Fibroblast of villous mesenchyme (primary cell): ENCODE data around the gene P2RX3. TPM values are rescaled to one million over a fixed set of nuclear protein-coding genes. Genes with fewer than 3 reads are reported as not detected.
"Not testable (repeated sequence)": the region's sequence is repeated elsewhere in the genome, so short reads cannot be mapped to it uniquely, and the experiment has no call there.

Experiments used
- DNase-seq: peaks from one replicate; pipeline ENCODE4 v3.0.0-alpha.2; 2010; ENCODE audit warnings: low read depth
- H3K4me3 ChIP-seq: 2 replicates; pipeline ENCODE4 v1.5.1; 2011; ENCODE audit warnings: low read depth, mild to moderate bottlenecking, low read length
- total RNA-seq: library from RNA; depleted of rRNA; stranded (reverse); fragments of >200 nt; gene quantifications from 2 replicates; pipeline ENCODE4 v1.2.3, GENCODE V29; 2012
- TF ChIP-seq, protein P1 (sequence below): IDR thresholded peaks from 2 replicates; pipeline ENCODE4 v1.5.1; 2012; ENCODE audit warnings: low read depth, mild to moderate bottlenecking, low read length; ENCODE audit not compliant: insufficient read depth

P2RX3 gene
- total RNA-seq, 1 donor, result not detected

DNA sequence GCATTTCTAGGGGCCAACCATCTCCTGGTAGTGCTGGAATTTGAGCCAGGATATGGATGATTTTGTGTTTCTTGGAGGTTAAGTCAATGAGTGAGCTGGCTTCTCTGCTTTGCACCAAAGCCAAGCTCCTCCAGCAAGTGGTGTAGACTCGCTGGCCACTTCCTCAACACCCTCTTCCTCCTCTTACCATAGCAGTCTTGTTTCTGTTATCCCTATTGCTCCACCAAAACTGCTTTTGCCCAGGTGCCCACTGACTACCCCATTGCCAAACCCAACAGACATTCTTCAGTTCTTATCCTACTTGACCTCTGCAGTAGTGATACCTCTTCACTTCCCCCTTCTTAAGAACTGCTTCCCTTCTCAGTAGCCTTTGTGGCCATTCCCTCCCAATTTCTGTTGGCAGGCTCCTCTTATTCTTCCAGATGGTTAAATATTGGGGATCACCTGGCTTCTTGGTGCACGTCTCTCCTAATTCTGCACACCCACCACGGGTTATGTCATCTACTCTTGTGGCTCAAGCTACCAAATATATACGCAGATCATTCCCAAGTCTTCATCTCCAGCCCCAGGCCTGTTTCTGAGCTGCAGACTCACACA lies 59.3 kb downstream of the P2RX3 start:
- H3K4me3 ChIP-seq, result no peak overlapping the region
- no peak for DNase-seq

DNA sequence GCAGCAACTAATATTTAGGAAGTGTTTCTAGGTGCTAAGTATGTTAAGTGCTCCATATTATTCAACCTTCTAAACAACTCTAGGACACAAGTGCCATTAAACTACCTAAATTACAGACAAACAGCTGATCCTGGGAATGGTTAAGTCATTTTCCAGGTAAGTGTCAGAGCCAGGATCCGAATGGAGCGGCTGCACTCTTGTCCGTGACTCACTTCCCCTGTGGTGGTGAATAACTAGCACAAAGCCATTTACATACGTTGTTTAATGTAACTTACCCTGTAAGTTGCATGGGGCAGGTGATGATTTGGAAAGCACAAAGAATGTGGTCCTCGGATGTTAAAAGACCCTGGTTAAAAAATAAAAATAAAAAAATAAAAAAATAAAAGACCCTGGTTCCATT lies 61.1 kb downstream of the P2RX3 start:
- TF ChIP-seq, protein P1, sequence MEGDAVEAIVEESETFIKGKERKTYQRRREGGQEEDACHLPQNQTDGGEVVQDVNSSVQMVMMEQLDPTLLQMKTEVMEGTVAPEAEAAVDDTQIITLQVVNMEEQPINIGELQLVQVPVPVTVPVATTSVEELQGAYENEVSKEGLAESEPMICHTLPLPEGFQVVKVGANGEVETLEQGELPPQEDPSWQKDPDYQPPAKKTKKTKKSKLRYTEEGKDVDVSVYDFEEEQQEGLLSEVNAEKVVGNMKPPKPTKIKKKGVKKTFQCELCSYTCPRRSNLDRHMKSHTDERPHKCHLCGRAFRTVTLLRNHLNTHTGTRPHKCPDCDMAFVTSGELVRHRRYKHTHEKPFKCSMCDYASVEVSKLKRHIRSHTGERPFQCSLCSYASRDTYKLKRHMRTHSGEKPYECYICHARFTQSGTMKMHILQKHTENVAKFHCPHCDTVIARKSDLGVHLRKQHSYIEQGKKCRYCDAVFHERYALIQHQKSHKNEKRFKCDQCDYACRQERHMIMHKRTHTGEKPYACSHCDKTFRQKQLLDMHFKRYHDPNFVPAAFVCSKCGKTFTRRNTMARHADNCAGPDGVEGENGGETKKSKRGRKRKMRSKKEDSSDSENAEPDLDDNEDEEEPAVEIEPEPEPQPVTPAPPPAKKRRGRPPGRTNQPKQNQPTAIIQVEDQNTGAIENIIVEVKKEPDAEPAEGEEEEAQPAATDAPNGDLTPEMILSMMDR, result no peak
- DNase-seq, result no peak
- H3K4me3 ChIP-seq, result no peak overlapping the region

More for the DNA sequence above, 59.3 kb downstream of the P2RX3 start:
- TF ChIP-seq, protein P1, result no peak

DNA sequence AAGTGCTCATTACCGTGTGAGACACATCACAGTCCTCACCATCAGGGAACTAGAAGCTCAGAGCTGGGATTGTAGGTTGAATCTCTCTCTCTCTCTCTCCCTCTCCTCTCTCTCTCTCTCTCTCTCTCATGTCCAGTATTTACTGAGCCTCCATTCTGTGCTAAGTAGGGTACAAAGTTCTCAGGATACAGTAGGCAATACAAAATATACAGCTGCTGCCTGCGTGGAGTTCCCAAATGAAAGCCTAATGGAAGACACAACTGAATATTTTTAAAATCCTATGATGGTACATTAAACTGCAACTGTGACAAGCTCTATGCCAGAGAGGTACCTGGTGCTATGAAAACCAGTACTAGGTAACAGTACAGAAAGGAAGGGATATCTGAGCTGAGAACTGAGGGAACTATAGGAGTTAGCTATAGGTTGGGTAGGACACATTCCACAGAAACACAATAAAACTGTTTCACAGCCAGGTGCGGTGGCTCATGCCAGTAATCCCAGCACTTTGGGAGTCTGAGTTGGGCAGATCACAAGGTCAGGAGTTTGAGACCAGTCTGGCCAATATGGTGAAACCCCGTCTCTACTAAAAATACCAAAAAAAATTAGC lies 61.9 kb downstream of the P2RX3 start:
- no peak for DNase-seq
- TF ChIP-seq, protein P1, result no peak
- no peak overlapping the region for H3K4me3 ChIP-seq

DNA sequence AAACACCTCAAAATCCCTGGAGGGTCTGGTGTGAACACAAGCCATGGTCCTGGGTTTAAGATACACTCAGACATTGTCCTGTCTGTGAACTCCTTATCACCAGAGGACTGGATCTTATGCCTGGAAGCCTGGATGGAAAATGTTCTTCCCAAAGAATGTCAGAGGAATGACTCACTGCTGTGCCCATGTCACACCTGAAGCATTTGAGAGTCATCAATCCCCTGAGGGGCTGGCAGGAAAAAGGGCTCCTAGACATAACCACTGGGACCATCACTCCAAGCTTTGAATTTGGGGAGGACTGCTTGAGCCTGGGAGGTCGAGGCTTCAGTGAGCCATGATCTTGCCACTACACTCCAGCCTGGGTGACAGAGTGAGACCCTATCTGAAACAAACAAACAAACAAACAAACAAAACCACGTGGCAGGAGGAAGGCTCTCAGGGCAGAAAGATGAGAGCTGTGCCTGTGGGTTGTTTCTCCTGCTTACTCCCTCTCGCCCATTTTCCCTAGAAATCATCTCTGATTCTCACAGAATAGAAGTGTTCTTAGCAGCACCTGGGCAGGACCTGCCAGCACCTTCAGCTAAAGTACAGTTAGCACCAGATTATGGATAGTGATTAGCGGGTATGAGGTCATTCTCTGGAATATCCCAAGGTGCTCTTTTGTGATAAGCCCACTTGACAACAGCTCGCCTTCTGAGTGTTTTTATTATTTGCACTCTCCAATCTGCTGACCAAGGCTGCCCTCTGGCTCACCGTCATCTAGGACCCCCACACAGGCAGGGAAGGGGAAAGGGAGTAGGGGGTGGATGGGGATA lies 64.2 kb downstream of the P2RX3 start:
- H3K4me3 ChIP-seq, result no peak overlapping the region
- TF ChIP-seq, protein P1, result no peak
- DNase-seq, result no peak

DNA sequence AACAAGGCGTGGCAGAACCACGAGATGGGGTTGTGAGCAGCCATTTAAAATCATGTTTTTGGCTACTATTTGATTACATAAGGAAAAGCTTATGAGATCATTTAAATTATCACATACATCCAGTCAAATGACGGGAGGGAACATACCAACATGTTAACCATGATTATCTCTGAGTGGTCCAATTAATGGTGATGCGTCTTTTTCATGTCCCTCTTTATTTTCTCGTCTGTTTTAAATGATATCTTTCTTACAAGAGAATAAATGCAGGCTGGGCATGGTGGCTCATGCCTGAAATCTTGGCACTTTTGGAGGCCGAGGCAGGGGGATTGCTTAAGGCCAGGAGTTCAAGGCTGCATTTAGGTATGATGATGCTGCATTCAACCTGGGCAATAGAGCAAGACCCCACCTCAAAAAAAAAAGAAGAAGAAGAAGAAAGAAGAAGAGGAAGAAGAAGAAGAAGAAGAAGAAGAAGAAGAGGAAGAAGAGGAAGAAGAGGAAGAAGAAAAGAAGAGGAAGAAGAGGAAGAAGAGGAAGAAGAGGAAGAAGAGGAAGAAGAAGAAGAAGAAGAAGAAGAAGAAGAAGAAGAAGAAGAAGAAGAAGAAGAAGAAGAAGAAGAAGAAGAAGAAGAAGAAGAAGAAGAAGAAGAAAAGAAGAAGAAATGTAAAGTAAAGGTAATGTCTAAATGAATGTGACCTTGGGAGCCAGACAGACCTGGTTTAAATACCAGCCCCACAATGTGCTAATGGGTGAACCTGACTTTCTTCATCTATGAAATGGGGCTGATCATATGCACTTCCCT lies 65.0 kb downstream of the P2RX3 start:
- not testable (repeated sequence) for H3K4me3 ChIP-seq, DNase-seq

DNA sequence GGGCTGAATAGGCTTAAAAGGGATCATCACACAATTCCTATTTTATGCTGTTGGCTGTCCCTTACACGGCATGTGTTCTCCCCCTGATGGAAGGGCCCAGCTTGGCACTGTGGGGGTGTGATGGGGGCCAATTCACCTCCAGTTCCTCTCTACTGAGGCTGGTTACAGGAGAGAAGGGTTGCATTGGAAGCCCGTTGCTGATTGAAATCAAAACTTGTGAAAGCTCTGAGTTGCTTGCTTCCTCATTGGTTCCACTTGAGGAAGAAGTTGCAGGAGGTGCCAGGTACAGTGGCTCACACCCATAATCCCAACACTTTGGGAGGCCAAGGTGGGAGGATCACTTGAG lies 65.6 kb downstream of the P2RX3 start:
- H3K4me3 ChIP-seq, result no peak overlapping the region
- DNase-seq, result no peak
- TF ChIP-seq, protein P1, result no peak
